CD4-positive, alpha-beta T cell treated with Interleukin-1 beta for 1 hour (primary cell): ENCODE data around the gene SIRPD.
"Not testable (repeated sequence)": the region's sequence is repeated elsewhere in the genome, so short reads cannot be mapped to it uniquely, and the experiment has no call there.

Source experiments
- DNase-seq, 2 donors: peaks; one replicate each; pipeline ENCODE4 v3.0.0-alpha.2; 2020 to 2022

The SIRPD gene

DNA sequence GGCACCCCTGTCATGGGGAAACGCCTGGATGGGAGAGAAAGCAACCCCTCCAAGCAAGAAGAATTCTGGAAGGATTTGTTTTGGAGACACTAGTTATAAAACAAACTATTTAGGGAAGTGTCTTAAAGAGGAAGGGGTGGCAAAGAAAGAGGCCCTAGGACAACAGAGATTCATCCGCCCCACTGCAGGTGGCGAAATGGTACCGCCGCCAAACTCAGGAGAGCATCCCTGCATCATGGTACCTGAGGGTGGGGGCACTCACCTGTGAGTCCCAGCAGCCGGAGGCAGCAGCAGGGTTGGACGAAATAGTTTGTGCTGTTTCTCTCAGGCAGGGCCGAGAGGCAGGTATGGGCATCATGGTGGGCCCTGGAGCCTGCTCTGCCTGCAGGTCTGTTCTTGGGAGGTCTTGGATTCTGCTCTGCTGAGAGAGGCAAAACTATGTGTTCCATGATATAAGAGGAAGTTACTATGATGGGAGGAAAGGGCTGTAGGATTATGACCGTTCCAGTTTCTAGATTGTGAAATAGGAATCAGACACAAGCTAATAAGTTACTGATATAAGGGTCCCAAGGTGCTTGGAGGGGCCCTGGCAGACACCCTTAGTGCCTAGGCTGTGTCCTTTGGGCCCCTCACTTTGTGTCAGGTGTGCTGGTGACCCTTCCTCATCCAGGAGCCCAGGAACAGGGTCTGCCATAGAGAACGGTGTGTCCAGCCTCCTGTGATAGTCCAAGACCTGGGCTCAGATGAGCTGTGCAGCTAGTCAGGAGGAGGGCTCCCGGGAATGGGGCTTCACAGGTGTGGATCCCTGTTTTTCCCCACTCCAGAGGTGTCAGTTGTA is 20.4 kb downstream of the SIRPD start:
- DNase-seq: no peak

GRCh38 chr20:1535420-1536175 is 21.9 kb downstream of the SIRPD start:
- DNase-seq: peak in 1 of 2 donors; percentile 42

DNA sequence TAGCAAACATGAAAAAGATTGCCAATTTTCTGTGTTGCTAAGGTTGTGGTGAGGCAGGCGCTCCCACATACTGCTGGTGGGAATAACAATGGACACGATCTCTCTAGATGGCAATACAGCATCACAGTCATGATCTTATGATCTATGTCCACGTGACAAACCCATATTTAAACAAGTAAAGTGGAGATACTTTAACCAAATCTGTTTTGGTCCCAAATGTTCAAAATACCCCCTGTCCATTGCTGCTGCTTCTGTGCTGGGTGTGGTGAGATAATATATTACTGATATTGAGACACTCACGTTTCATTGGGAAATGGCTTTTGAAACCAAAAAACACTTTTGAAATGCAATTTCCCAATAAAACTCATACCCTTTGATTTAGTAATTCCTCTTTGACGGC is 23.0 kb downstream of the SIRPD start:
- DNase-seq: no peak

DNA sequence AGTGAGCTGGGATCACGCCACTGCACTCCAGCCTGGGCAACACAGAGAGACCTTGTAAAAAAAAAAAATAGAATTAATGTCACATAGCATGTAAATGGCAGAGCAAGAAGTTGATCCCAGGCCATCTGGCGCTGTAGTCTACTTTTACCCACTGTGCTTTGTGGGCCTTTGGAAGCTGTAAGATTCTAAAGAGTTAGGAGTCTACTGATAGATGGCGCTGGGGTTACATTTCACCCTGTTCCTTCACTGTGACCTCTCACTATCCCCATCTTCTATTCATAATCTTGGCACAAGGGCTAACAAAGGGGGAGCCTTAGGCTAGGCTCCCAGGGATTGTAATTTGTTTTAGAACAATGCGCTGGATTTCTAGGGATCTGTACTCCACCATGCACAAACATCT is 24.4 kb downstream of the SIRPD start:
- DNase-seq: peak in 1 of 2 donors; percentile 24

GRCh38 chr20:1528811-1529210 is 28.7 kb downstream of the SIRPD start:
- no peak for DNase-seq

DNA sequence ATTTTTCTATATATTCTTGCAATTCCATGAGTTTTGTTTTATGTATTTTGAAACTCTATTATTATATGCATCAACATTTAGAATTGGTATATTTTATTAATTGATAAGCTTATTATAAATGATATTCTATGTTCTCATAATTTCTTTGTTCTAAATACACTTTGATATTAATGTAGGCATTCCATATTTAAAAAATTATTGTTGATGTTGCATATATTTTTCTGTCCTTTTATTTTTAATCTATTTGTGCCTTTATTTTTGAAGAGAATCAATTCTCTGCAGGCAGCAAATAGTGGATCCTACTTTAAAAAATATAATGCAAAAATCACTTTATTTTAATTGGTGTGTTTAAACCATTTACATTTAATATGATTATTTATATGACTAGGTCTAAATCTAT is 29.6 kb downstream of the SIRPD start:
- no peak for DNase-seq

DNA sequence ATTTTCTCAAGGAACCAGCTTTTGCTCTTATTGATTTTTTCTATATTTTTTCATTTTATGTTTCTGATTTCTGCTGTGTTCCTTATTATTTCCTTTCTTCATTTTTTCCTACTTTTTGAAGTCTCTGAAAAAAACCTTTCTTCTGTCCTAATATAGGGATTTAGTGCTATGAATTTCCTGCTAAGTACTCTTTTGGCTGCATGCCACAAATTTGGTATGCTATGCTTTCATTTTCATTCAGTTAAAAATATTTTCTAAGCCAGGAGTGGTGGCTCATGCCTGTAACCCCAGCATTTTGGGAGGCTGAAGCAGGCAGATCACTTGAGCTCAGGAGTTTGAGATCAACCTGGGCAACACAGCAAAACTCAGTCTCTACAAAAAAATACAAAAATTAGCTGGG is 30.6 kb downstream of the SIRPD start:
- no peak for DNase-seq

- DNase-seq: no peak
These were observed 31.2 kb downstream of the SIRPD start for GRCh38 chr20:1526310-1526709.

DNA sequence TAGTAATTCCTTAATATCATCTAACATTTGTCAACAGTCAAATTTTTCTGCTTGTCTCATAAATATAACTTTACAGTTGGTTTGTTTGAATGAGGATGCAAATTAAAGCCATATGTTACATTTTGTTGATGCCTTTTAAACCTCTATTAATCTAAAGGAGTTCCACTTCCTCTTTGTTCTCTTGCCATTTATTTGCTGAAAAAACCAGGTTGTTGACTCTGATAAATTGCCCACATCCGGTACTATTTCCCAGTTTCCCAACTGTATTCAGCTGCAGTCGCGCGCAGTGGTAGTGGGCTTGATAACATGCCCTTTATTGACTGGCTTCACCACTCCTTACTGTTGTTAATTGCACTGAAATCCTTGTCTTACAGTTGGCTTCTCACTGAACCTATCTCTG is 33.5 kb downstream of the SIRPD start:
- no peak for DNase-seq

- DNase-seq: no peak
These were observed 40.5 kb downstream of the SIRPD start for GRCh38 chr20:1517010-1517409.

- DNase-seq: no peak
These were observed 43.7 kb downstream of the SIRPD start for GRCh38 chr20:1513801-1514200.

DNA sequence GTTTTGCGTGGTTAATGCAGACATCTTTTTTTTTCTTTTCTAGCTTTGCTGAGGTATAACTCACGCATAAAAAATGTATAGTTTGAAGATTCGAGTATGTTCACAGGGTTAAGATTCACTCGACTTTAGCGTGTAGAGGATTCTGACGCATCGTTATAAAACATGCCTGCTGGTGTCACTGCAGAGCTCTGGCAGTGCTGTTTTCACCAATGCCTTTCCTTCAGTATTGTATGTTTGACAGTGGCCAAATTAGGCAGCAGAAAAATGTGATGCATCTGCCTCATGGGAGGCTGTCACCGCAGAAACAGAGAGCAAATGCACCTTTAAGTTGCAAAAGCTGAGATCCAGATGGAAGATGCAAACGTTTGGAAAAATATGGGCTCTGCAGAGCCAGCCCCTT is 48.3 kb downstream of the SIRPD start:
- DNase-seq: peak; percentile 30 to 40

DNA sequence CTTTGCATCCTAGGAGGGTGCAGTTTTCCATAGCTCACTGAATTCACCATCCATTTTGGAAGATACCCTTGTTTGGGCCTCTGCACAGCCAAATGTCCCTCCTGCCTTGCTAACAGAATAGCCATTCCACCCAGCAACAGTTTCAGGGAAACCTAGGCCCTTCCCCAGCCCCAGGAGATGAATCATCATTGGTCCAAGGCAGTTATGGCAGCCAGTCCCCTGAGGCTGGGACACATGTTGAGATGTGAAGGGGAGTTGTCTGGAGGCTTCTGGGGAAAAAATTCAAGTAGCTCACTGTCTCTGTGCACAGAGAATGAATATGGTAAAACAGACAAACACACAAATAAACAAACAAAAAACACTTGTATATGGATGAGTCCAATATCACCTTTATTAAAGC is 48.9 kb downstream of the SIRPD start:
- DNase-seq: no peak

- no peak for DNase-seq
These were observed 50.2 kb downstream of the SIRPD start for GRCh38 chr20:1507276-1507675.

GRCh38 chr20:1505871-1506270 is 51.6 kb downstream of the SIRPD start:
- DNase-seq: no peak

DNA sequence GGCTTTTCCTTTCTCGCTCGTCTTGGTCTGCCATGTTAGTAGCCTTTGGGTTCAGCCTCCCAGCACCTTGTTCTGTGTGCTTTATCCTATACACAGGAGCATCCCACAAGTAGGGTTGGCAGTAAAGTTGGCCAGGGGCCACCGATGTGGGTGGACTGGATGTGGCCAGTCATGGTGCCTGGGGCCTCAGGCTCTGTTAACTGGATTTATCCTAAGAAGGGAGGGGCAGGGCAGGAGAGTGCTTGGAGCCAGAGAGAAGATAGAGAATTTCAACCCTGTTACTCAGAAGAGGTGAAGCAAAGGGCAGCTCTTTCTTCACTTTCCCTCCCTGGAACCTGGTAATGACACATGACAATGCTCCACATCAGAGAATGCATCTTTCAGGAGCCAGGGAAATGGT is 52.1 kb downstream of the SIRPD start:
- no peak for DNase-seq

DNA sequence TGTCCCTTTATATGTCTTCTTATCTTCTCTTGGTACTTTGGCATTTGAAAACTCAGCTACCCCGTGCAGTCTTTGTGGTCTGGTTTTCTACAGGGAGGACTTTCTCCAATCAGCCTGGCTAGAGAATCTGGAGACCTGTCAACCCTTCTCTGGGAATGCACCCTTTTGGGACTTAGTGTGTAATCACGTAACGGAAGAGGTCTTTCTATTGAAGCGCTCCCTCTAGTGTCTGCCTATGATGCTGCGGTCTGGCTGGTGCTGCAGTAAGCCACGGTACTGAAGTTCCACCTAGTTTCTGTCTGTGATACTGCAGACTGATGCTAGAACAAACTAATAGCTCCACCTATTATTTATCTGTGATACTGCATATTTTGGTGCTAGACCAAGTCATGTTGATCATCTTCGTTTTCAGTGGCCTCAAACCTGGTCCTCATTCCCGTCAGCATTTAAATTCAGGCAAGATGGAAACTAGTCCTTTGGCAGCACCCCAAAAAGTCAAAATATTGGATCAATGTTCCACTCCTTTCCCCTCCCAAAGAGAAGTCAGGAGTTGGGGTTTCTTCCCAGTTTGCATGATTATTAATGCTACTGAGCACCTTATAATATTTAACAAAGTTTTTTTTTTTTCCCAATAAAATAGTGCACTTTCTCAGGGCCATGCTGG is 53.8 kb downstream of the SIRPD start:
- DNase-seq: peak; percentile 84 to 85

GRCh38 chr20:1500496-1500895 is 57.0 kb downstream of the SIRPD start:
- no peak for DNase-seq

DNA sequence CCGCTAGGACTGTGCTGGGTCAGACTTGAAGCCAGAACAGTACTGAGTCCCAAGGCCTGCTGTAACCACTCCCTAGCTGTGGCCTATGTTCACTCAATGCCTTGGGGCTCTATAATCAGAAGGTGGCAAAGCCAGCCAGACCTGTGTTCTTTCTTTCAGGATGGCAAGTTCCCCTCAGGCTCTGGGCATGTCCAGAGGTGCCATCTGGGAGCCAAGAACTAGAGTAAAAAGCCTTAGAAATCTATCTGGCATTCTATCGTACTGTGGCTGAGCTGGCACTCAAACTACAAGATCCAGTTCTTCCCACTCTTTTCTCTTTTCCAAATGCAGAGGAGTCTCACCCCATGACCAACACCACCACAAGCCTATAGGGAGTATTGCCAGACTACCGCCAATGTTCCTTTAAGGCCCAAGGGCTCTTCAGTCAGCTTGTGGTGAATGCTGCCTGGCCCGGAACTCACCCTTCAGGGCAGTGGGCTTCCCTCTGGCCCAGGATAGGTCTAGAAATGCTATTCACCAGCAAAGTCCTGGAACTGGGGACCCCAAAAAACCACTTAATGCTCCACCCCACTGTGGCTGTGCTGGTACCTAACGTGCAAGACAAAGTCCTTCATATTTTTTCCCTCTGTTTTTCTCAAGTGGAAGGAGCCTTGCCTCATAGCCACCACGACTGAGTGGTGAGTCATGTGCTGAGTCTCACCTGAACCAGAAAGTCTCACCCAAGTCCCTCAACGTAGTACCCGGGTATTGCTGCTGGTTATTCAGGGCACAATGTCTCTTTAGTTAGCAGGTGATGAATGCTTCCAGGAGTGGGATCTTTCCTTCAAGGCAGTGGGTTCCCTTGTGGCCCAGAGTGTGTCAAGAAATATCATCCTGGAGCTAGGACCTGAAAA is 57.7 kb downstream of the SIRPD start:
- no peak for DNase-seq

DNA sequence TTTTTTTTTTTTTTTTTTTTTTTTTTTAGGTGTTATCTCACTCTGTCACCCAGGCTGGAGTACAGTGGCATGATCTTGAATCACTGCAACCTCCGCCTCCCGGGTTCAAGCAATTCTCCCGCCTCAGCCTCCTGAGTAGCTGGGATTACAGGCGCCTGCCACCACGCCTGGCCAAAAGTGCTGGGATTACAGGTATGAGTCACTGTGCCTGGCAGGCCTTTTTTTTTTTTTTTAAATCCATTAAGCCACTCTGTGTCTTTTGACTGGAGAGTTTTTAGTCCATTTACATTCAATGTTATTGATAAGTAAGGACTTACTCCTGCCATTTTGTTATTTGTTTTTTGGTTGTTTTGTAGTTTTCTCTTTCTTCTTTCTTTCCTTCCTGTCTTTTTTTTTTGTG is 60.1 kb downstream of the SIRPD start:
- DNase-seq: not testable (repeated sequence)

- DNase-seq: no peak
These were observed 60.6 kb downstream of the SIRPD start for GRCh38 chr20:1496930-1497329.

DNA sequence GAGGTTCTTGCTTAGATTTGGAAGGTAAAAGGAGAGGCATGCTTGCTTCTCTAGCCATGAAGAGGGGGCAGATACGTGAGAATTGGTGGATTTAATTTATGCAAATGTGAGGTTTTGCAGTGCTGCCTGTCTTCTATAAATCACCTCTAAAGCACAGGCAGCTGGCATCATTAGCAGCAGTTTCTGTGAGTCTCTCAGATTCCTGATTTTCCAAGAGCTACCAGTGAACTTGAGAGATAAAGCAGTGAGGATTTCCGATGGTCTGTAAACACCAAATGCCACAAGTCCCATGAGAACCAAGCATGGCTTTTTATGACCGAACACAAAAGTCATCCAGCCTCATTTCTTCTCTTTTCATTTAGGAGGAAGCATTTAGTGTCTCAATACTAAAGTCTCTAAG is 63.1 kb downstream of the SIRPD start:
- DNase-seq: no peak

DNA sequence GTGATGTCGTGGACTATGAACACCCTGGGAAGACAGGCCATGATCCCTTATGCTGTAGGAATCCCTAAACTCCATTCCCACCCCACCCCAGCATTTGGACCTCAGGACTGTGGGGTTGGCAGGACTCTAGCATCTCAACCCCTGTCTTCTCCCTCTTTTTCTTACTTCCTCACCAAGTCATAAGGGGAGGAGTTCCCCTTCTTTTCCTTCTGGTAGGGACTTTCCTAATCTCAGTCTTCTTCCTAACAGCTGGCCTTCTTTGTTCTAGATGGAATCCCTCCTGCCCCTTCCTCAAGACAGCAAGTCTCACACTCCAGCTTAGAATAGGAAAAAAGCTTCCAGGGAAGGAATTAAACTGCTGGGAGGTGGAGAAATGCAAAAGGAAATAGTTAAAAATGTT is 64.0 kb downstream of the SIRPD start:
- DNase-seq: no peak
